AG09309 (cell line): ENCODE results near the gene NCBP1.

Experiments
- DNase-seq: peaks from one replicate; pipeline ENCODE4 v3.0.0-alpha.2; 2010; ENCODE audit warnings: low read depth
- H3K4me3 ChIP-seq: 2 replicates; pipeline ENCODE4 v1.5.1; 2011; ENCODE audit warnings: mild to moderate bottlenecking, low read depth, low read length, moderate library complexity; ENCODE audit not compliant: control insufficient read depth
- CTCF ChIP-seq: IDR thresholded peaks from 2 replicates; pipeline ENCODE4 v1.5.1; 2011; ENCODE audit warnings: mild to moderate bottlenecking, low read depth, low read length, inconsistent platforms; ENCODE audit not compliant: insufficient read depth, control insufficient read depth; ENCODE audit errors: missing control alignments

Gene NCBP1

GRCh38 chr9:97659771-97660170 lies 26.1 kb downstream of the NCBP1 start:
- TF ChIP-seq CTCF = no peak
- no peak for DNase-seq
- no peak overlapping the region for H3K4me3 ChIP-seq

GRCh38 chr9:97660340-97660739 lies 26.7 kb downstream of the NCBP1 start:
- no peak overlapping the region for H3K4me3 ChIP-seq
- TF ChIP-seq CTCF = no peak
- DNase-seq = no peak

GRCh38 chr9:97660847-97661246 lies 27.2 kb downstream of the NCBP1 start:
- no peak overlapping the region for H3K4me3 ChIP-seq
- DNase-seq = no peak
- no peak for TF ChIP-seq CTCF

GRCh38 chr9:97665742-97666141 lies 32.1 kb downstream of the NCBP1 start:
- no peak overlapping the region for H3K4me3 ChIP-seq
- no peak for DNase-seq
- no peak for TF ChIP-seq CTCF

- DNase-seq = no peak
- no peak overlapping the region for H3K4me3 ChIP-seq
- TF ChIP-seq CTCF = no peak
Measured at GRCh38 chr9:97666907-97667686, 33.5 kb downstream of the NCBP1 start.

GRCh38 chr9:97668485-97668884 lies 34.9 kb downstream of the NCBP1 start:
- no peak overlapping the region for H3K4me3 ChIP-seq
- DNase-seq = no peak
- TF ChIP-seq CTCF = no peak
